ENCODE data around the gene MRPL2.

GRCh38 chr6:43077981-43078511, 18.8 kb upstream of the MRPL2 start:
- TF ChIP-seq CTCF (conservative IDR thresholded peaks at IDR 0.05) (no peak), EZH2 (IDR thresholded peaks at IDR 0.05; ENCODE audit: low read depth) (no peak)

All from PC-9 (cell line).